PC-3 (cell line): ENCODE measurements around the gene TCFL5.

Source experiments
- CTCF ChIP-seq: fragments of 300-600 bp; sonication (generic); conservative IDR thresholded peaks from 2 replicates; pipeline ENCODE4 v1.5.1; 2017; ENCODE audit warnings: antibody characterized with exemption, low read depth, mild to moderate bottlenecking, low read length
- EZH2 ChIP-seq: fragments of 300-600 bp; sonication (generic); IDR thresholded peaks from one replicate; pipeline ENCODE4 v1.6.1; 2017; ENCODE audit warnings: antibody characterized with exemption, mild to moderate bottlenecking, low read length; ENCODE audit not compliant: unreplicated experiment

- TF ChIP-seq CTCF = no peak
- TF ChIP-seq EZH2 = no peak
These were observed 16.0 kb downstream of the TCFL5 start for GRCh38 chr20:62845416-62846160.
